Heart left ventricle (tissue), 13 donors: Measurements from ENCODE around the gene DISP2.

Experiments
- CTCF ChIP-seq, 12 donors: fragments of 200-600 bp; sonication (generic) in 4 of 12; IDR thresholded peaks; one replicate each; pipeline versions ENCODE4 v1.5.0 to v1.8.0; 2018 to 2022; ENCODE audit warnings: antibody characterized with exemption in 12 of 12, mild to moderate bottlenecking in 5 of 12
- POLR2A ChIP-seq, 2 donors: fragments of 450-650 bp; IDR thresholded peaks; one replicate each; pipeline ENCODE4 v1.6.1; 2017; ENCODE audit warnings: antibody characterized with exemption in 2 of 2, mild to moderate bottlenecking in 2 of 2, moderate library complexity in 2 of 2
- donor health status: ischemic (EF 13 %, LVEDD 7.1; RV severe dilation, severe dysfunction).
- donor health status: DM: no; HTN: yes; CAD: no.
- donor health status: DM: no; HTN: no; CAD: no.
- donor health status: ischemic (EF 25% LVEDD 6.9; RV normal size, moderate dysfunction).
- donor health status: ischemic (EF 25% LVEDD 5.7; RV mildly dilated, moderate dysfunction).
- donor health status: ischemic (EF 35%, LVEDD 5.7; RV mildly dilated, moderate dysfunction).
- donor health status: nonischemic (EF 11% LVEDD 7.7; RV severe dilation, severe dysfunction).
- donor health status: DM: yes; HTN: yes; CAD: no.
- donor health status: PGD.
- donor health status: ischemic (EF 29% LVEDD 5.4; RV normal size, mild dysfunction).
- donor health status: nonischemic (EF 23%, LVEDD 6.1; RV moderate dilation, normal function).

DNA sequence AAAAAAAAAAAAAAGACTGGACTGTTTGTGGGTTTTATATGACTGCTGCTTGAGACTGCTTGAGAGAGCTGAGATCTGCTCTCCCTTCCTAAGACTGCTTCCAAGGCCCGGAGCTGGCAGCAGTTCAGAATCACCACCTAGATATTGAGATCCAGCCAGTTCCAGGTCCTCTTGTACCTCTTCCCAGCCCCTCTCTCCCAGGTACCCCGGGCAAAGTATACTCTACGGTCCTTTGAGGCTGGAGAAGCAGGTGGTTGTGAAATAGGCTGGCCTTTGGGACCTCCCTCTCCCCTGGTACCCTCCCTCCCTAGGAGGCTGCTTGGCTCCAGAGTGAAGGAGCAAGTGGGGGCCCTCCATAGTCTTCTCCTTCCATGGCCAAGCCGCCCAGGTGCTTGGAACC, 70.2 kb downstream of the DISP2 start:
- TF ChIP-seq CTCF (IDR thresholded peaks at IDR 0.05) (no peak), POLR2A (IDR thresholded peaks at IDR 0.05) (no peak)
